Body of pancreas (tissue), 4 donors: ENCODE measurements around the gene SBK1. TPM values are rescaled to one million over a fixed set of nuclear protein-coding genes. Genes with fewer than 3 reads are reported as not detected.
A peak's percentile ranks its signal among the peaks of the same experiment; 100 is the strongest.

Experiments
- ATAC-seq: fragments of 150-250 bp; one replicate; pipeline ENCODE4 v1.9.1; 2016
- DNase-seq, 4 donors: peaks; one replicate each; pipeline ENCODE4 v3.0.0-alpha.2; 2019
- H3K27ac ChIP-seq, 4 donors: fragments of 200-600 bp; sonication (generic); 1 replicate in 3 of 4; 2 replicates in 1 of 4; pipeline versions ENCODE4 v1.5.1 to v1.6.1; 2016 to 2019; ENCODE audit warnings: mild to moderate bottlenecking in 1 of 4, mixed read lengths in 1 of 4, moderate library complexity in 1 of 4
- H3K27me3 ChIP-seq, 2 donors: fragments of 200-600 bp; sonication (generic); one replicate each; pipeline ENCODE4 v1.6.0; 2016; ENCODE audit warnings: mild to moderate bottlenecking in 1 of 2
- H3K36me3 ChIP-seq, 2 donors: fragments of 200-600 bp; sonication (generic); replicated peaks in 1 of 2; 2 replicates each; pipeline ENCODE4 v1.5.1; 2016; ENCODE audit warnings: low read depth in 2 of 2; ENCODE audit not compliant: insufficient read depth in 1 of 2
- H3K4me1 ChIP-seq: fragments of 200-600 bp; sonication (generic); one replicate; pipeline ENCODE4 v1.6.0; 2016
- H3K4me3 ChIP-seq, 2 donors: fragments of 200-600 bp; sonication (generic); 1 replicate in 1 of 2; 2 replicates in 1 of 2; pipeline ENCODE4 v1.5.1; 2016 to 2019
- H3K9me3 ChIP-seq, 3 donors: fragments of 200-600 bp; sonication (generic); 1 replicate in 2 of 3; 2 replicates in 1 of 3; pipeline ENCODE4 v1.5.1; 2016
- CTCF ChIP-seq, 7 experiments: fragments of 450-650 bp in 4 of 7; fragments of 200-600 bp in 3 of 7; sonication (generic) in 3 of 7; IDR thresholded peaks; one replicate each; pipeline ENCODE4 v1.5.1; 2016 to 2019; ENCODE audit warnings: antibody characterized with exemption in 7 of 7
- POLR2A ChIP-seq, 3 donors: fragments of 450-650 bp; IDR thresholded peaks; one replicate each; pipeline ENCODE4 v1.6.1; 2016; ENCODE audit warnings: antibody characterized with exemption in 3 of 3, mild to moderate bottlenecking in 2 of 3
- WGBS, 2 donors: methylation state at CpG; one replicate each; pipeline ENCODE4 v1.1.5; 2017; 5-methylcytosine and 5-hydroxymethylcytosine counted together
- intact Hi-C: fragments of 100-400 bp; cut with DNase I; formaldehyde crosslinking; loops from one replicate; pipeline ENCODE4 v1.15.1; 2023
- total RNA-seq, 2 donors: library from RNA; depleted of rRNA; stranded (reverse); fragments of >200 nt; gene quantifications; one replicate each; pipeline ENCODE4 v1.1.0, GENCODE V29; 2016

Gene SBK1
- total RNA-seq, 2 donors from 2014 or later = 1.3 to 2.6 TPM

- no peaks in the 10 kb centered on the region for H3K27me3 ChIP-seq
- no peak for TF ChIP-seq POLR2A (IDR thresholded peaks at IDR 0.05)
- TF ChIP-seq CTCF (IDR thresholded peaks at IDR 0.05) = no peak
- no peaks in the 10 kb centered on the region for H3K36me3 ChIP-seq
- H3K4me1 ChIP-seq = peaks cover 23% of the 10 kb centered on the region
- no peaks in the 10 kb centered on the region for H3K9me3 ChIP-seq
- ATAC-seq (no peak), DNase-seq (no peak)
- 89 to 100% methylated on average over 4 to 6 of the region's 6 CpGs for WGBS, 2 donors
- no peak overlapping the region for H3K27ac ChIP-seq
- no peak overlapping the region for H3K4me3 ChIP-seq
- intact Hi-C loops = no loop called here
Measured at GRCh38 chr16:28294201-28294600, 1.9 kb downstream of the SBK1 start.

GRCh38 chr16:28295276-28295675 is 3.0 kb downstream of the SBK1 start:
- WGBS, 2 donors = 84 to 89% methylated on average over 11 of the region's 11 CpGs

GRCh38 chr16:28297308-28297707 is 5.0 kb downstream of the SBK1 start:
- H3K36me3 ChIP-seq = no peaks in the 10 kb centered on the region
- intact Hi-C loops = no loop called here
- TF ChIP-seq CTCF (IDR thresholded peaks at IDR 0.05) (no peak), POLR2A (IDR thresholded peaks at IDR 0.05) (no peak)
- H3K4me1 ChIP-seq = peaks cover 18% of the 10 kb centered on the region
- H3K4me3 ChIP-seq = no peak overlapping the region
- no peaks in the 10 kb centered on the region for H3K9me3 ChIP-seq
- no peak overlapping the region for H3K27ac ChIP-seq
- H3K27me3 ChIP-seq = no peaks in the 10 kb centered on the region
- WGBS, 2 donors = 53 to 66% methylated on average over 2 of the region's 2 CpGs
- DNase-seq (no peak), ATAC-seq (no peak)

More at GRCh38 chr16:28295276-28295675, 3.0 kb downstream of the SBK1 start:
- no peaks in the 10 kb centered on the region for H3K36me3 ChIP-seq
- no peak overlapping the region for H3K27ac ChIP-seq
- no peak overlapping the region for H3K4me3 ChIP-seq
- H3K4me1 ChIP-seq = peaks cover 22% of the 10 kb centered on the region
- no peak for DNase-seq
- intact Hi-C loops = no loop called here
- H3K9me3 ChIP-seq = no peaks in the 10 kb centered on the region
- no peaks in the 10 kb centered on the region for H3K27me3 ChIP-seq
- TF ChIP-seq CTCF (IDR thresholded peaks at IDR 0.05) (no peak), POLR2A (IDR thresholded peaks at IDR 0.05) (no peak)
- ATAC-seq = no peak

DNA sequence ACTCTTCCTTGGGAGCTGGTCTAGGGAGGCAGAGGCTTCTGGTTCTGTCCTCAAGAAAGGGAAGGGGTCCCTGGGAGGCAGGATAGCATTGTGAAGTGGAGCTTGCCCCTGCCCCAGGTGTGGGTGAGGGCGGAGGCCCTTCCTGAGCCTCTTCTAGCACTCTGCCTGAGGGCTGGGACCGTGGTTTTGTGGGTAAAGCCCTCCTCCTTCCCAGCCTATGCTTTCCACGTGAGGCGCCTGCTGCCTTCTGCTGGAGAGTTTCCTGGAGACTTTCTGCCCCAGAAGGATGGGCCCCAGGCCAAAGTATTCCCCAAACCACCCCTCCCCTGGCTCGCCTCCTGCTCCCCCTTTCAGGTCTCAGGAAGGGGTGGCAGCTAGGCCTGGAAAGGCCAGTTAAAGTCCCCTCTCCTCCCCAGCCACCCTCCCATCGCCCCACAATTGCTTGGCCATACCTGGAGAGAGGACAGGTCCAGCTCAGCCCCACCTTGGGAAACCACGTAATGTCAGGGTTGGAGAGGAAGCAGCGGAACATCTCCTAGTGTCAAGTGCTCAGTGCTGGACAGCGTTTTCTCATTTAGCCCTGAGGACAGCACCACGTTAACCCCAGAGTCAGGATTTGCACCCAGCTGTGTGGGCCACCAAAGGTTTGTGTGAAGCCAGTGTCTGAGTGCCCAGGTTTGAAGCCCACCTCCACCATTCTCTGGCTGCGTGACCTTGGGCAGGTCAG is 5.6 kb downstream of the SBK1 start:
- WGBS, 2 donors = 67 to 68% methylated on average over 10 to 11 of the region's 11 CpGs
- Histone ChIP-seq H3K4me1 (peaks cover 15% of the 10 kb centered on the region), H3K4me3 (no peak overlapping the region), H3K36me3 (no peaks in the 10 kb centered on the region), H3K27ac (no peak overlapping the region), H3K9me3 (no peaks in the 10 kb centered on the region), H3K27me3 (no peaks in the 10 kb centered on the region)
- intact Hi-C loops = no loop called here
- DNase-seq (peak in 1 of 4 donors; percentile 42), ATAC-seq (no peak)
- no peak for TF ChIP-seq CTCF (IDR thresholded peaks at IDR 0.05)
- no peak for TF ChIP-seq POLR2A (IDR thresholded peaks at IDR 0.05)

GRCh38 chr16:28298511-28298878 is 6.2 kb downstream of the SBK1 start:
- TF ChIP-seq CTCF (IDR thresholded peaks at IDR 0.05) (no peak), POLR2A (IDR thresholded peaks at IDR 0.05) (no peak)
- Histone ChIP-seq H3K4me1 (peaks cover 10% of the 10 kb centered on the region), H3K27me3 (no peaks in the 10 kb centered on the region), H3K27ac (no peak overlapping the region), H3K36me3 (no peaks in the 10 kb centered on the region), H3K9me3 (no peaks in the 10 kb centered on the region), H3K4me3 (no peak overlapping the region)
- ATAC-seq = no peak
- 61 to 67% methylated on average over 3 to 4 of the region's 4 CpGs for WGBS, 2 donors
- no peak for DNase-seq
- intact Hi-C loops = no loop called here
